GM19395 (cell line): ENCODE measurements around the gene DIO3.

Source experiments
- ATAC-seq: cut with Tn5 transposase; IDR thresholded peaks from one replicate; pipeline ENCODE4 v1.9.1; 2021; ENCODE audit warnings: mild to moderate bottlenecking, moderate library complexity; ENCODE audit not compliant: unreplicated experiment

The DIO3 gene

DNA sequence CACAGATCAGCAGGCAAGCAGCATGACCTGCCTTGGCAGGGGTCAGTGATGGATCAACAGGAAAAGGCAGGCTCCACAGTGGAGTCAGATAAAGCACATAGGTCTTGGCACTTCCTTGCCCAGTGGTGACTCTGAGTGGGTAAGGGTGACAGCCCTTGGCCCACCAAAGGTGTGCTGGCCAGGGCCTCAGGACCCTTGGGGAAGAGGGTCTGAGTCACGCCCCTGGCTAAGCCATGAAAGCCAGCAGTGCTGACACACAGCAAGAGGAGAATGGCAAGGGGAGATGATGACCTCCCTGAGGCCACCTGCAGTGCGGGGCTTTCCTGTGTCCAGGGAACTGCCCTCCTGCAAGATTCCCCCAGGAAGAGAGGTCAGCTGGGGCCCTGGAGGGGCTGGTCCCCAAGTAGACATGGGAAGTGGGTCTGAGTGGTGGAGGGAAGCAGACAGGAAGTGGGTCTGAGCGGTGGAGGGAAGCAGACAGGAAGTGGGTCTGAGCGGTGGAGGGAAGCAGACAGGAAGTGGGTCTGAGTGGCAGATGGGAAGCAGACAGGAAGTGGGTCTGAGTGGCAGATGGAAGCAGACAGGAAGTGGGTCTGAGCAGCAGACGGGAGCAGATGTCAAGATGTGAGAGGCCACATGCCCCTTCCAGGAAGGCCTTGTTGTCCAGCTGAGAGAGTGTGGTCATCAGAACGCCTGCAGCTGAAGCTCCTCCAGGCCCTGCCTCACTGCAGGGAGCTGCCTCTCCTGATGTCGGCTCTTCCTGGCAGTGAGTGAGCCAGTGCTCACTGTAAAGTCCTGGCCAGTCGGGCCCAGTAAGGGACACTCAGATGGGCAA is 34.8 kb downstream of the DIO3 start:
- ATAC-seq: no peak

DNA sequence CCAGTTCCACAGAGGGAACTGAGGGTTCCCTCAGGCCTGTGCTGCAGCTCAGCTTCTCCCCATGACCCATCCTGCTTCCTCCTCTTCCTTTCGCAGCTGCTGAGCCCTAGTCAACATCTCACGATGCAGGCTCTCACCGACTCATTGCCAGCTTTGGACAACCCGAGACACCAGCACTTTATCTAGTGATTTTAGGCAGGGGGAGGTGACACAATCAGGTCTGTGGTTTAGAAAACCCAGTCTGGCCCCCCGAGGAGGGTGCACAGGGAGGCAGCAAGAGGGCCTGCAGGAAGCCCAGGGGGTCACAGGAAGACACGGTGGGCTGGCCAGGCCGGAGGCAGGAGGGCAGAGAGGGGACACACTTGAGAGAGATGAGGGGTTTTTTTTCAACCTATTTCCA is 35.4 kb downstream of the DIO3 start:
- no peak for ATAC-seq

DNA sequence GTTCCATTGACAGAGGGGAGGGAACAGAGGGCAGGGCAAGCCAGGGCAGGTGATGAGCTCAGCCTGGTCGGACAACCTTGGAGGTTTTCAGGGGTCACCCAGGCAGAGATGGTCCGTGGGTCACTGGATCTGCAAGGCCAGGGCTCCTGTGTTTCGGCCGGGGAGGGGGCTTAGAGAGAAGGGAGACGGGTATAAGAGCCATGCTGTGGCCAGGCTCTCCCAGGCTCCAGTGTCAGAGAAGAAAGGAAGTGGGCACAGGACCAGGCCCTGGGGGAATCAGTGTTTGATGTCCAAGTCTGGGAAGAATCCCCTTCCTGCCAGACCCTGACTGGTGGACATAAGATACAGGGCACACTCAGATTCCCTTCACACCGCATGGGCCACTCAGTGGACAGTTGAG is 36.9 kb downstream of the DIO3 start:
- no peak for ATAC-seq

DNA sequence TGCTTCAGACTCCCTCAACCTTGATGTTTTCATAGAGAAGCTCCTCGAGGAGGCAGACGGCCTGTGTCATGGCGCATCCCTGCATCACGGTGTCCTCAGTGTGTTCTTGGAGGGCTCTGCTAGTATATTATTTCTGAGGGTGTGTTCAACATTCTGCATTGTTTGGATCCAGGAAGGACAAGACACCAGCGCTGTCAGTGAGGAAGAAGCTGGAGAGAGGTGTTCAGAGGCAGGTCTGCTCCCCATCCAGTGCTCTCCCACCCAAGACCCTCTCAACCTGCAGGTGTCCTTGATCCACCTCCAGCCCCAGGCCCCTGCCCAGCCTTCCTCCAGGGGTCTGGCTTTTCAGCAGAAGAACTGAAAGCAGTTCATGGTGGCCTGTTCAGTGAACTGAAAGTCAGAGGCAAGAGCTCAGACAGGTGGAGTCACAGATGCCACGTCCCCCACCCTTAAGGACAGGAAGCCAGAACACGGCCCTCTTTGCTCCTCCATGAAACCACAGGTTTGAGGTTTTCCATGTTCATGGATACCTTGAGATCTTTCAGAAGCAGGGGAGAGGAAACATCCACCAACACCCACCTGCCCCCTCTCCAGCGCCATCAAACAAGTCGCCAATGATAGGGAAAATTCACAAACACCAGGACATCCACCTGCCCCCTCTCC is 37.4 kb downstream of the DIO3 start:
- ATAC-seq: no peak

DNA sequence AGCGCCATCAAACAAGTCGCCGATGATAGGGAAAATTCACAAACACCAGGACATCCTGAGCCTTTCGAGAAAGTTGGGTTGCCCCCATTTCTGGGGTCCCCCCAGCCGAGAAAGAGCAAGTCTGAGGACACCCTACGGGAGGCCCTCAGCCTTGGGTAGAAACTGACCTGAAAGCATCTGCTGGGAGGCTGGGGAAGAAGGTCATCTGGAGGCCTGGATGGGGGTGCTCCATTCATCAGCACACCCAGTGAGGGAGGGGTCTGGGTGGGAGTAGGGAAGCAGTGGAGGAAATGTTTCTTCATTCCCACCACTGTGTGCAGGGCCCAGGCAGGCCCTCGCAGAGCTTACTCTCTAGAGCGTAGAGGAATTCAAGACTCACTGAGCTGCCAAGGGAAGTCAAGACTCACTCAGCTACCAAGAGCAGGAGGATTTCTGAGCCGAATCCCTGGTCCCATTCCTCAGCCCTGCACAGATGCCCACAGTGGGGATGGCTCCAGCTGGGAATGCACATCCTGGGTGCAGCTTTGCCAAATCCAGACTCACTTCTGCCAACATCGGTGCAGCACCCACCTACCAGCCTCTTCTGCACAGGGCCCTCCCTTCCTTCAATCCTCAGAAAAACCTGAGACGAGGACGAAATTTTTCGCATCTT is 38.1 kb downstream of the DIO3 start:
- ATAC-seq: no peak

DNA sequence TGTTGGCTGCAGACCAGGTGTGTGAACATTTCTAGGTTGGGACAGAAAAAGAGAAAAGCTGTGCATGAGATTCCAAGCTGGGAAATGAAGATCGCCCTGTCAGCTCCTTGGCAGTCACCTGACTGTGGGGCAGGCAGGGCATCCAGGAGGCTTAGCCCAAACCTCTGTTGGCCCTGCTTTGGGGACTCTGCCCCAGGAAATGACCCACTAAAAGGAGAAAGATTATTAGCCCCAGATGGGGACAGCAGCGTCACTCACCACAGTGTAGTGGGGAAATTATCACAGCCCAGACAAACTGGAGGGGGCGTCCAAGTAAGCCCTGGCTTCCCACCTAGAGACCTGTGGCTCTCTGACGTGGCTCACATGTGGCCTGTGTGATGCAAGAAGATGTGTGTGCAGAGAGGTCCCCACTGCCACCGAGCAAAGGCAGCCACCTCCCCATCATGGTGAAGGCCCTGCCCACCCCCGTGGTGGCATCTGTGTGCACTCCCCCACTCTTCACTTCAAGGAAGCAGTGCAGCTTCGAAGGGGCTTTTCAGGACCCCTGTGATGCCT is 39.1 kb downstream of the DIO3 start:
- ATAC-seq: no peak

DNA sequence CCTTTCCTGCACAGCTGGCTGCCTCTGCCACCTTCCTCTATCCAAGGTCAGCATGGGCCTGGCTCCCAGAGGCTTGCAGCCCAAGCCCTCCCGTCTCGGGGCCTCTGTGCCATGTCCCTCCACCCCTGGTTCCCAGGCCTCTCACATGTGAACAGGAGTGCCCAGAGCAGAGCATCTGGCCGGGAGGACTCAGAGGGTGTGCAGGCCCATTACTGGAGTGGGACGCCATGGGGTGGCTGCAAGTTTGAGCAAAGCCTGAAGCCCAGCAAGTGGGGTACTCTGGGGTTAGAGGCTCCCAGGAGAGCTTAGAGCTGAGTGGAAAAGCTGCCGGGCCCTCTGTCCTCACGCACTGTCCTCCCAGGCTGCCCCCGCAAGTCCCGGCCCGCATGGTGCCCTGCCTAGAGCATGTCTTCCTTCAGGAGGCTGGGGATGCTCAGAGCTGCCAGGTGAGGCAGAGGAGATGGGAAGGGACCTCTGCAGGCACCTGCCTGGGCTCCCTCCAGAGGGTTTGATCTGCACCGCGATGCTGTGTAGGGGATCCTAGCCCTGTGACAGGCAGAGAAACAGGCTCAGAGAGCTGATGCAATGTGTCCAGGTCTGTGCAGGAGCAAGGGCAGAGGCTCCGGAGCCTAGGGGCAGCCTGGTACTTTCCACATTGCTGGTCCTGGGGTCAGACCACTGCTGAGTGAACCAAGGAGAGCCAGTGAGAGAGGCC is 39.8 kb downstream of the DIO3 start:
- no peak for ATAC-seq

DNA sequence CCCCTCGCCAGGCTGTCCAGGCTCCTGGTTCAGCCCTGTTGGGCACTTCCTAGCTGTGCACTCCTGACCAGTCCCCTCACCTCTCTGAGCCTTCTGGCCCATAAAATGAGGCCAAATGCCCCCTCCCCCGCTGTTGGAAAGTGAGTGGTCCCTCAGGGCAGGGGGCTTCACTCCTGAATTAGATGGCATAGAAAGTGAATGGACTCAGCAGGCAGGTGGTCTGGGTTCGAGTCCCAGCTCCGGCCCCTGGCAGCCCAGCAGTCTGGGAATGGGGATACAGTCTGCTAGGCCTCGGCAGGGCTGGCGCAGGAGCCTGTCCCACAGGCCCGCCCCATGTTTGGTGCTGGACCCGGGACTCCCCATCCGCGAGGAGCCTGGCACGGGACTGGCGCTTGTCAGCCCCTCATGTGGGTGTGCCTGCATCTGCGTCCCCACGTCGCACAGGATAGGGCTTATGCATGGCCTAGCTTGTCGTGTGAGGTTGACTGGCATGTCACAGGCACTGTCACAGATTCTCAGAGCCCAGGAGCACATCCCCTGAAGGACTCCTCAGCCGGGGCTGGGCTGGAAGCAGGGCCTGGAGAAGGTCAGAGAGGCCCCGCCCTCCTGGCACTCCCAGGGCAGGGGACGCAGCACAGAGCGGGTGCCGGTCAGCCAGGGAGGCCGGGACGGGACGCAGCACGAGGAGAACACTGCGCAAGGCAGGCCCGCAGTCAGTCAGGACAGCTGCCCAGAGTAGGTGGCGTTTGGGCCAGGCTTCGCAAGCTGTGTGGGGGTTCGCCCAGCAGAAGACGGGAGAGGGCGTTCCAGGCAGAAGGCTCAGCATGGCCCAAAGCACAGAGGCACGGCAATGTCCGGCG is 40.5 kb downstream of the DIO3 start:
- ATAC-seq: no peak

DNA sequence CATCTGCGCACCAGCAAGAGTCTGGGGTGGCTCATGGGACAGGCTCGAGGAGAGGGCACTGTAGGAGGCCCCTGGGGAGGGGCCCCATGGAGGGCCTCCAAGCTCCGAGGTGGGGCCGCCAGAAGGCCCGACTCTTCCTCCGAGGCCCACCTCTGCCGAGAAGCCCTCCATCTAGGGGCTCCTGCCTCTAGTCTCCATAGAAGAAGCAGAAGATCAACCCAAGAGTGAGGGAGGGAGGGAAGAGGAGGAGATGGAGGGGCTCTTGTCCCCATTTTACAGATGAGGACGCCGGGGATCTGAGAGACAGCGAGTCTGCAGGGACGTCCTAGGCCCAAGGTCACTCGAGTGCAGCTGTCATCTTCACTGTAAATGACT is 41.2 kb downstream of the DIO3 start:
- no peak for ATAC-seq

DNA sequence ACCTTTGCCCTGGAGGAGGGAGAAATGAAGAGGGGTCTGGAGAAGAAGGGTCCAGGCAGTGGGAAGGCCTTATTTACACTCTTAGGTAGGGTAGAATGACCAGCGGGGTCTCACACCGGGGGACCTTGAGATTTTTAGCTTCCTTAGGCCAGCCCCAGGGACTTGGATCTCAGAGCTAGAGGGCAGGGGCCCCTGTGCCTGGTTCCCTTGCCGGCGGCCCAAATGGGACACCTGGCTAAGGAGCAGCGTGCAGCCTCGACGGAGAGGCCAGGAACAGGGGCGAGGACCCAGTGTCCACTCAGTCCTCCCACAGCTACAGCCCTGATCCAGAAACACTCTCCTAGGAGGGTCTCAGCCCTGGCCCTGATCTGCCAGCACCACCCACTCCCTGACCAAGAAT is 41.8 kb downstream of the DIO3 start:
- ATAC-seq: no peak

DNA sequence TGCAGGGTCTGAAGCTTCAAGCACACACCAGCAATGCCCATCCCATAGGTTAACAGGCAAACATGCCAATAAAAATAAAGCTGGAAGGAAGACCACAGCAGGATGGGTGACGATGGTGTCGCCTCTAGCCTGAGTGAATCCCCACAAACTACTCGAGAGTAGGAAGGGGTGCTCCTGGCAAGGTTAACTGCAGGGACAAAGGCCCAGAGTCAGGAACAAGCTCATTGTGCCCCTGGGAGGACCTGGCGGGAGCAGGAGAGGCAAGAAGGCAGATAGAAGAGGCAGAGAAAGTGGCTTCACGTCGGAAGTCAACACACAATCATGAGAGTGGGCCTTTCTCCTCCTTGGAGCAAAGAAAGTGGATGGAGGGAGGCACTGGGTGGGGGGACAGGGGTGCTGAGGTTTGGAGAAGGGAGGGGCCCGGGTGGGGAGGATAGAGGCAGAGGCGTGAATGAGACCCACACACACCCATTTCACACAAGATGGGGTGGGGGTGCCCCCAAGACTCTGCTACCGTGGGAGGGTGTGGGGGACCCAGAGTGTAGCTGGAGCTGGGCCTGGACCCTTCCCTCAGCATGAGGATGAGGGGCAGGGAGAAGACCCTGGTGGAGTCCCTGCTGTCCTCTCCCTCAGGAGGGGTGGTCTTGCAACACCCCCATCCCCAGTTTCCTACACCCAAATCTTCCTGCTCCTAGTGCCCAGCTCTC is 43.1 kb downstream of the DIO3 start:
- ATAC-seq: no peak

DNA sequence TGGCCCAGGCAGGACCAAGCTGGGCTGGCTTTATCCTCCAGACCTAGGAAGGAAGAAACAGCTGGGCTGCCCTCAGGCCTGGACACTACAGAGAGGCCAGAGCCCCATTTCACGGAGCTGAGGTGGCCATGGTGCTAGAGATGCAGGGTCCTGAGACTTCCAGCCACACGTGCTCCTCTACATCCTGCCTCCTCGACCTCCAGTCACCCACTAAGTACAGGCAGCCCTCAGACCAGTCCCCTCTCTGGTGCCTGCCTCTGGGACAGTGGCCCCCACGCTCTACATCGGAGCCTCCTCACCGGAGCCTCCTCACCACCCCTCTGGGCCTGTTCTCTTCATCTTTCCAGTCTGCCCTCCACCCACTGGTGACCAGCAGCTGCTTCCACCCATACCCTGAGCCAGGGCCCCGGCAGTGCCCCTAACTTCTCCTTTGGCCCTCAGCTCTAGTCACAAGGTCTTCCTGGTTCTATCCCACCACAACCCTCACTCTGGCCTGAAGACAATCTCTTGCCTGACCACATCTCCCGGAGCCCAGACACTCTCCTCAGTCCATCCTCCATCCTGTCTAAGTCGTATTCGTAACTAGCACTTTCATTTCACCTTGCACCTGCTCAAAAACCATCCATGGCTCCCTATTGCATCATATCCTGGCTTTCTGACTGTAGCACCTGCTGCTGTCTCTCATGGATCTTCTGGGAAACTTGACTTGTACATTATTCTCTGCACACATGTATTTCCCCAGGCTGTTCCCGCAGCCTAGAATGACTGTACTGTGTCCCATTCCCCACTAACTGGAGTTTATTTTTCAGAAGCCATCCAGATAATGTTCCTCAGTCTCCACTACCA is 43.9 kb downstream of the DIO3 start:
- no peak for ATAC-seq

DNA sequence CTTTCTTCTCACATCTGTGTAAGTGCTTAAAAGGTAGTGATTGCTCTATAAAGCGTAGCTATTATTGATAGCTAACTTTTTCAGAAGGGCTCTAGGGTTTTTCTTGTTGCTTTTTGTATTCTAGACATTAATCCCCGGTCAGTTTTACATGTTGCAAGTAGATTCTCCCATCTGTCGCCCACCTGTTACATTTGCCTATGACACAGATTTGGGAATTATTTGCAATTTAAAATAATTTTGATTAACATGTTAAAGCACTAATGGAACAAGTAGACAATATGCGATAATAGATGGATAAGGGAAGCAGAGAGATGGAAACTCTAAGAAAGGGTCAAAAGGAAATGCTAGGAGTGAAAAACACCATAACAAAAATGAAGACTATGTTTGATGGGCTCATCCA is 44.5 kb downstream of the DIO3 start:
- ATAC-seq: no peak
